T-helper 1 cell treated with Interleukin-12 subunit alpha and Interleukin-12 subunit beta and Interleukin-4 antibody, amounts not matched to agents 30 μg/mL and 1 μg/mL, for 36 hours (primary cell): Measurements from ENCODE around the gene SLC39A11.

Experiments used
- H3K27ac Mint-ChIP-seq: one replicate; pipeline ENCODE4 v1.8.0; 2021; ENCODE audit warnings: mild to moderate bottlenecking, mixed read lengths
- H3K27me3 Mint-ChIP-seq: one replicate; pipeline ENCODE4 v1.8.0; 2021; ENCODE audit warnings: low read depth, mixed read lengths
- H3K36me3 Mint-ChIP-seq: one replicate; pipeline ENCODE4 v1.8.0; 2021; ENCODE audit warnings: low read depth, mixed read lengths
- H3K4me1 Mint-ChIP-seq: one replicate; pipeline ENCODE4 v1.8.0; 2021; ENCODE audit warnings: low read depth, mixed read lengths
- H3K4me3 Mint-ChIP-seq: one replicate; pipeline ENCODE4 v1.8.0; 2021; ENCODE audit warnings: mild to moderate bottlenecking, moderate library complexity, mixed read lengths
- H3K9me3 Mint-ChIP-seq: one replicate; pipeline ENCODE4 v1.8.0; 2021; ENCODE audit warnings: mixed read lengths

Gene SLC39A11

DNA sequence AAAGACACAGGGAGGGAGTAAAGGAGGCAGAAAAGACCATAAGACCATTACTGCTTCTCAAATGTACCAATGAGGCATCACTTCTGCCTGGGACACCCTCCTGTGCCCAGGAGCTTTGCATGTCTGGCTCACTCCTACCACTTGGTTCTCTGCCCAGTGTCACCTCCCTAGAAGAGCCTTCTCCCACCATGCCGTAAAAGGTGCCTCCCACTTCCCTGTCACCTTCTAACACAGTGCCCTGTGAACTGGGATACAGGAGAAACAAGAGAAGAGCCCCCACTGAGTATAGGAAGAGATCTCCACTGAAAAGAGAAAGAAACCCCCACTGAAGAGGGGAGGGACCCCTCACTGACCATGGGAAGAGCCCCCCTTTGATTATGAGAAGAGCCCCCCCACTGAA lies 486.9 kb downstream of the SLC39A11 start:
- no peaks in the 10 kb centered on the region for H3K36me3 Mint-ChIP-seq
- peaks cover 27% of the 10 kb centered on the region for H3K27me3 Mint-ChIP-seq
- no peaks in the 10 kb centered on the region for H3K4me1 Mint-ChIP-seq
- H3K27ac Mint-ChIP-seq = no peak overlapping the region
- peaks cover 19% of the 10 kb centered on the region for H3K9me3 Mint-ChIP-seq
- H3K4me3 Mint-ChIP-seq = no peak overlapping the region

DNA sequence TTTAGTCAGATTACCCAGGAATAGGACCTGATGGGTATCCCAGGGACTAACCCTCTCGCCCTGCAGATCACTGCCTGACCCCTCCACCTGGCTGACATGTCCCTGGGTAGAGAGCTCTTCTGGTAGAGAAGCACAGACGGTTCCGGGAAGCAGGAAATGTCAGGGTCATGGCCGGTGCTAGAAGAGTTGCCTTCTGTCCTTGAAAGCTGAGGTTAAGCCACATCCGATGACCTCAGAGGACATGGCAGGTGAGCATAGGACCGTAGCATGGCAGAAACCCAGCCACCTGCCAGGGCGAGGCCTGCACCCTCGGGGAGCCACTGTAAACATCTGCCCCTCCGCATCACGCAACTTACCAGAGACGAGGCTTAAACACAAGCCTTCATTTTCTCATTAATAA lies 488.0 kb downstream of the SLC39A11 start:
- Mint-ChIP-seq H3K4me3 (no peak overlapping the region), H3K9me3 (peaks cover 19% of the 10 kb centered on the region), H3K27me3 (peaks cover 26% of the 10 kb centered on the region), H3K36me3 (no peaks in the 10 kb centered on the region), H3K4me1 (peaks cover 3% of the 10 kb centered on the region), H3K27ac (no peak overlapping the region)

GRCh38 chr17:72603420-72604242 lies 488.9 kb downstream of the SLC39A11 start:
- Mint-ChIP-seq H3K27ac (no peak overlapping the region), H3K27me3 (peaks cover 27% of the 10 kb centered on the region), H3K9me3 (peaks cover 19% of the 10 kb centered on the region), H3K36me3 (no peaks in the 10 kb centered on the region), H3K4me1 (peaks cover 3% of the 10 kb centered on the region), H3K4me3 (no peak overlapping the region)

GRCh38 chr17:72602517-72603419 lies 489.7 kb downstream of the SLC39A11 start:
- H3K4me1 Mint-ChIP-seq = peaks cover 3% of the 10 kb centered on the region
- no peaks in the 10 kb centered on the region for H3K36me3 Mint-ChIP-seq
- H3K4me3 Mint-ChIP-seq = no peak overlapping the region
- H3K27me3 Mint-ChIP-seq = peaks cover 24% of the 10 kb centered on the region
- peaks cover 10% of the 10 kb centered on the region for H3K9me3 Mint-ChIP-seq
- H3K27ac Mint-ChIP-seq = no peak overlapping the region

- no peak overlapping the region for H3K4me3 Mint-ChIP-seq
- peaks cover 28% of the 10 kb centered on the region for H3K27me3 Mint-ChIP-seq
- H3K4me1 Mint-ChIP-seq = peaks cover 3% of the 10 kb centered on the region
- H3K9me3 Mint-ChIP-seq = no peaks in the 10 kb centered on the region
- H3K36me3 Mint-ChIP-seq = no peaks in the 10 kb centered on the region
- H3K27ac Mint-ChIP-seq = no peak overlapping the region
Observed at GRCh38 chr17:72600934-72601333, 491.6 kb downstream of the SLC39A11 start.

- Mint-ChIP-seq H3K4me1 (peaks cover 3% of the 10 kb centered on the region), H3K36me3 (no peaks in the 10 kb centered on the region), H3K27me3 (peaks cover 37% of the 10 kb centered on the region), H3K9me3 (no peaks in the 10 kb centered on the region), H3K4me3 (no peak overlapping the region), H3K27ac (no peak overlapping the region)
Observed at GRCh38 chr17:72599891-72600290, 492.6 kb downstream of the SLC39A11 start.

DNA sequence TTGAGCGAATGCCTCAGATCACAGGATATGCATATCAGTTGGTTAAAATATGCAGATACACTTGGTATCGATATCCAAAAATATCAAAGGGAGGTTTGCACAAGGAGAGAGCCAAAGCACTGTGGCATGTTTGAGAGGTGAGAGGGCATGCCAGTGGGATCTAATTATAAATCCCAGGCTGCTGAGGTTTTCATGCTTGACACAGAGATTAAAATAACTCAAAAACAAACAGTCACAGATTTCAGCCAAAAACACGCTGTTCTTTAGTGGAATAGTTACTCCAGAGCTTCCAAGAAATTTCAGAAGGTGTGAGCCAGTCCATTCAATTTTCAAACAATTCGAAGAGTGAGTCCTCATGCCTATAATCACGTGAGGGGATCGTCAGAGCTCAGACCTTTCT lies 493.8 kb downstream of the SLC39A11 start:
- Mint-ChIP-seq H3K27ac (no peak overlapping the region), H3K36me3 (no peaks in the 10 kb centered on the region), H3K27me3 (peaks cover 49% of the 10 kb centered on the region), H3K4me3 (no peak overlapping the region), H3K4me1 (peaks cover 3% of the 10 kb centered on the region), H3K9me3 (no peaks in the 10 kb centered on the region)

GRCh38 chr17:72597354-72598087 lies 495.0 kb downstream of the SLC39A11 start:
- Mint-ChIP-seq H3K36me3 (no peaks in the 10 kb centered on the region), H3K9me3 (no peaks in the 10 kb centered on the region), H3K4me1 (peaks cover 4% of the 10 kb centered on the region), H3K27ac (no peak overlapping the region), H3K4me3 (no peak overlapping the region), H3K27me3 (peaks cover 57% of the 10 kb centered on the region)
